Endothelial cell (in vitro differentiated cells): ENCODE measurements around the gene RBM12. TPM values are rescaled to one million over a fixed set of nuclear protein-coding genes. Genes with fewer than 3 reads are reported as not detected.

ENCODE experiments used
- DNase-seq: peaks from one replicate; pipeline ENCODE4 v3.0.0; 2021; ENCODE audit warnings: low spot score
- H3K27ac Mint-ChIP-seq: one replicate; pipeline ENCODE4 v1.8.0; 2021; ENCODE audit warnings: mixed read lengths, inconsistent platforms; ENCODE audit not compliant: unreplicated experiment
- H3K27me3 Mint-ChIP-seq: one replicate; pipeline ENCODE4 v1.8.0; 2021; ENCODE audit warnings: mild to moderate bottlenecking, moderate library complexity, mixed read lengths, inconsistent platforms; ENCODE audit not compliant: unreplicated experiment
- H3K36me3 Mint-ChIP-seq: one replicate; pipeline ENCODE4 v1.8.0; 2021; ENCODE audit warnings: mild to moderate bottlenecking, low read depth, mixed read lengths, inconsistent platforms; ENCODE audit not compliant: unreplicated experiment
- H3K4me1 Mint-ChIP-seq: one replicate; pipeline ENCODE4 v1.8.0; 2021; ENCODE audit warnings: mild to moderate bottlenecking, mixed read lengths, inconsistent platforms; ENCODE audit not compliant: unreplicated experiment
- H3K4me3 Mint-ChIP-seq: one replicate; pipeline ENCODE4 v1.8.0; 2021; ENCODE audit warnings: mild to moderate bottlenecking, mixed read lengths, inconsistent platforms; ENCODE audit not compliant: unreplicated experiment
- H3K9me3 Mint-ChIP-seq: one replicate; pipeline ENCODE4 v1.8.0; 2021; ENCODE audit warnings: mixed read lengths, inconsistent platforms; ENCODE audit not compliant: unreplicated experiment
- total RNA-seq: library from RNA; stranded (reverse); fragmentation: NEBNext Ultra II Directional; extraction: Animal tissue kit (Norgen Biotek cat#: 25700); gene quantifications from one replicate; pipeline ENCODE4 v1.2.1, GENCODE V29; 2021; ENCODE audit not compliant: unreplicated experiment
- TF ChIP-seq, protein P1 (sequence below): fragments of 200-600 bp; sonication (generic); IDR thresholded peaks from one replicate; pipeline ENCODE4 v1.5.0; 2021; ENCODE audit warnings: antibody characterized with exemption; ENCODE audit not compliant: unreplicated experiment

The RBM12 gene
- total RNA-seq, 1 donor from 2014 or later, result 121 TPM

DNA sequence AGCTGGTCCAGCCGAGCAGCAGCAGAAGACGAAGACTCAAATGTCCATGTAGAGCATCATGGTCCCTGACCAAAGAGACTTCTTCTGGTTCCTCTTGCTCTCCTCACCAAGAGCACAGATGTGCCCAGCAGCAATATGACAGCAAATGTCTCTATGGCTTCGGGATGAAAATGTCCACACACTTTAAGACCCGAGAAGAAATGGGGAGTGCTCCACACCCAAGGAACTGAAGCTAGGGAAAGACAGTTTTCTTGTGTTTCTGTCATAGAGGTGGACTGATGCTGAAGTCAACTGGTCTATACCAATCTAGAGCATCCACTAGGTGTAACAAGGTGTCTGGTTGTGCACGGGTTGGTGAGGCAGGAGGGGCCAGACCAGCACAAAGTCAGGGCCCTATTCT is 4.5 kb upstream of the RBM12 start:
- Mint-ChIP-seq H3K4me1 (peaks cover 3% of the 10 kb centered on the region), H3K36me3 (peaks cover 20% of the 10 kb centered on the region), H3K9me3 (no peaks in the 10 kb centered on the region), H3K4me3 (no peak overlapping the region), H3K27ac (no peak overlapping the region), H3K27me3 (no peaks in the 10 kb centered on the region)
- no peak for DNase-seq
- TF ChIP-seq, protein P1, sequence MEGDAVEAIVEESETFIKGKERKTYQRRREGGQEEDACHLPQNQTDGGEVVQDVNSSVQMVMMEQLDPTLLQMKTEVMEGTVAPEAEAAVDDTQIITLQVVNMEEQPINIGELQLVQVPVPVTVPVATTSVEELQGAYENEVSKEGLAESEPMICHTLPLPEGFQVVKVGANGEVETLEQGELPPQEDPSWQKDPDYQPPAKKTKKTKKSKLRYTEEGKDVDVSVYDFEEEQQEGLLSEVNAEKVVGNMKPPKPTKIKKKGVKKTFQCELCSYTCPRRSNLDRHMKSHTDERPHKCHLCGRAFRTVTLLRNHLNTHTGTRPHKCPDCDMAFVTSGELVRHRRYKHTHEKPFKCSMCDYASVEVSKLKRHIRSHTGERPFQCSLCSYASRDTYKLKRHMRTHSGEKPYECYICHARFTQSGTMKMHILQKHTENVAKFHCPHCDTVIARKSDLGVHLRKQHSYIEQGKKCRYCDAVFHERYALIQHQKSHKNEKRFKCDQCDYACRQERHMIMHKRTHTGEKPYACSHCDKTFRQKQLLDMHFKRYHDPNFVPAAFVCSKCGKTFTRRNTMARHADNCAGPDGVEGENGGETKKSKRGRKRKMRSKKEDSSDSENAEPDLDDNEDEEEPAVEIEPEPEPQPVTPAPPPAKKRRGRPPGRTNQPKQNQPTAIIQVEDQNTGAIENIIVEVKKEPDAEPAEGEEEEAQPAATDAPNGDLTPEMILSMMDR, result no peak

DNA sequence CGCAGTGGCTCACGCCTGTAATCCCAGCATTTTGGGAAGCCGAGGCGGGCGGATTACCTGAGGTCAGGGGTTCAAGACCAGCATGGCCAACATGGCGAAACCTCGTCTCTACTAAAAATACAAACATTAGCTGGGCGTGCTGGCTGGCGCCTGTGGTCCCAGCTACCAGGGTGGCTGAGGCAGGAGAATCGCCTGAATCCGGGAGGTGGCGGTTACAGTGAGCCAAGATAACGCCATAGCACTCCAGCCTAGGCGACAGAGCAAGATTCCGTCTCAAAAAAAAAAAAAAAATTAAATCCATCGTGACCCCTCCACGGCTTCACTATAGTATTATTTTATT is 1.2 kb upstream of the RBM12 start:
- Mint-ChIP-seq H3K36me3 (peaks cover 14% of the 10 kb centered on the region), H3K27ac (no peak overlapping the region), H3K4me3 (no peak overlapping the region), H3K27me3 (no peaks in the 10 kb centered on the region), H3K4me1 (peaks cover 29% of the 10 kb centered on the region), H3K9me3 (no peaks in the 10 kb centered on the region)
- no peak for DNase-seq
- TF ChIP-seq, protein P1, result no peak

DNA sequence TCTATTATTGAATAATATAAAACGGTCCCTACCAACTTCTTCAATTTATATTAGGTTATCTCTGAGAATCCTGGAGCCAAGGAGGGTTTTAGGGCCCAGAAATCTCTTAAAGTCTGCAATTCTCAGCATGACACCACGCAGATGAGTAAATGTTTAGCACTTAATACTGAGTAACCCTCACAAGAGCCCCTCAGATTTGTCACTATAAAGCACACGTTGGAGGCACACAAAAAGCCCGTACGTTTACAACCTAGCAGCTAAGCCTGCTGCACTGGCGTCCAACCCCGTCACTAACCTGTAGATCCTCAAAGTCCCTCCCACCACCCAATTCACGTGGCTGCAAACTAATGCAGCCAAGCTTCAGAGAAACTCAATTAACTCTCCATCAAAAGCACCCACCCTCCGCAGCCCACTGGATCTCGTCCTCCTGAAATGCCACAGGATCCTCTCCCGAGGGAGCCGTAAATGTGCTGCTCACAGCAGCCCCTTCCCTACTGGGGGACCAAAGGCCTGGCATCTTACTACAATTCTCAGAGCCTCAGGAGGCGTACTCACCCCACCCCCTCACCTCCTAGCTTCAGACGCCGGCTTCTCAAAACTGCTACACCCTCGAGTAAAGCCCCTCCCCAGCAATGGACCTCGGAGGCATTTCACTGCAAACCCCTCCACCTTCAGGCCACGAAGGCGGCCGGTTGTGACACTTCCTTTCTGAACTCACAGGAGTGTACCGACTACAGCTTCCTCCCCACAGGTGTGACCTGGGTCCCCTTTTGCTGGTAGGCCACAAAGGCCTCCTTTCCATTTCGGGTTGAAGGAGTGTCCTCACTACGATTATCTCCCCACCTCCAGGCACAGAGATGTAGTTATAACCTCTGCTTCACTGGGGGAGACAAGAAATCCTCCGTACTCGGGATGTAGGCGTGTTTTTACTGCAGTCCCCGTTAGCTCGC is 909 bp downstream of the RBM12 start:
- H3K9me3 Mint-ChIP-seq, result no peaks in the 10 kb centered on the region
- H3K27me3 Mint-ChIP-seq, result no peaks in the 10 kb centered on the region
- peak; percentile 39 for DNase-seq
- TF ChIP-seq, protein P1, result no peak
- H3K27ac Mint-ChIP-seq, result peak overlapping the region; percentile 99
- H3K4me1 Mint-ChIP-seq, result peaks cover 37% of the 10 kb centered on the region
- H3K4me3 Mint-ChIP-seq, result peak overlapping the region; percentile 97
- peaks cover 1% of the 10 kb centered on the region for H3K36me3 Mint-ChIP-seq

DNA sequence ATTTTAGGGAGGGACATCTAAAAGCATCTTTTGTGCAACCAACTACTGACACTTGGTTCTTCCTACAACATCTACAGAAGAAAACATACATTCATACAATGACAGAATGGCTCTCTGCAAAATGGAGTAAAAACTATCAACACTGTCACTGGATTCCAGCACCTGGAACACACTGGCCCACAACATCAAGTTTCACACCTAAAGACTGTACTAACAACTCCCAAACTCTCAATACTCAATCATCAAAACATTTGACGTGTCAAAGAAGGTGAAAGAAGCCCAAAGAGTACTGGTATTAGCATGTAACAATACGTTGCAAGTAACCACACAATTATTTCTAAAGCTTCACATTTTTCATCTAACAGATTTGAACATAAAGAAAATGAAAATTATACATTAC is 2.1 kb downstream of the RBM12 start:
- H3K27me3 Mint-ChIP-seq, result no peaks in the 10 kb centered on the region
- peaks cover 37% of the 10 kb centered on the region for H3K4me1 Mint-ChIP-seq
- H3K4me3 Mint-ChIP-seq, result peak overlapping the region; percentile 74
- no peak for DNase-seq
- H3K27ac Mint-ChIP-seq, result peak overlapping the region; percentile 22
- TF ChIP-seq, protein P1, result no peak
- no peaks in the 10 kb centered on the region for H3K9me3 Mint-ChIP-seq
- H3K36me3 Mint-ChIP-seq, result no peaks in the 10 kb centered on the region

DNA sequence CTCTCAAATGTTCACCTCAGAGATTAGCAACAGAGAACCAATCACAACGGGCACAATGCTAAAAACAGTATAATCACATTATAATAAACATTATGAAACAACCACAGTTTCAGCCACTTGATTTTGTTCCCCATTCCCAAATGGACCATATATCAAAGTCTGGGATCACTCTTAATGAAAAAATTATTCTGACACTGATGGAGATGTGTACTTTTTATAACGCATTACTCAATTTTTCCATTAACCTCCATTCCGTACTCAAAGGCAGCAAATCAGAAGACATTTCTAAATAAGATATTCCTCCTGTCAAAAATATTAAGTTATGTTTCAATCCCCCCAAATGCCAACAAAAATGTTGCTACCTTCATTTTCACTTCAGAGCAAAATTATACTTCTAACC is 2.8 kb downstream of the RBM12 start:
- TF ChIP-seq, protein P1, result no peak

More for the DNA sequence above, 2.8 kb downstream of the RBM12 start:
- no peaks in the 10 kb centered on the region for H3K27me3 Mint-ChIP-seq
- H3K4me3 Mint-ChIP-seq, result peak overlapping the region; percentile 68
- H3K27ac Mint-ChIP-seq, result peak overlapping the region; percentile 68
- H3K36me3 Mint-ChIP-seq, result no peaks in the 10 kb centered on the region
- no peaks in the 10 kb centered on the region for H3K9me3 Mint-ChIP-seq
- no peak for DNase-seq
- peaks cover 37% of the 10 kb centered on the region for H3K4me1 Mint-ChIP-seq
